Smooth muscle cell of the brain vasculature (primary cell): ENCODE results near the gene NTHL1.
A peak's percentile ranks its signal among the peaks of the same experiment; 100 is the strongest.

Source experiments
- DNase-seq: peaks from one replicate; pipeline ENCODE4 v3.0.0-alpha.2; 2012; ENCODE audit warnings: low read depth, low spot score

The NTHL1 gene

GRCh38 chr16:2047330-2048115 lies at the start of gene NTHL1, which contains the start of gene TSC2:
NTHL1 (minus strand) TSS chr16:2047834; CDS start chr16:2047823, 11 bp downstream.
TSC2 (plus strand) TSS chr16:2047985; CDS start chr16:2048616, 631 bp downstream.
- DNase-seq = peak; percentile 90

GRCh38 chr16:2096853-2097595 lies 49.4 kb upstream of the NTHL1 start:
- DNase-seq = no peak

- no peak for DNase-seq
Measured at GRCh38 chr16:2095918-2096582, 48.4 kb upstream of the NTHL1 start.

GRCh38 chr16:2095315-2095853 lies 47.8 kb upstream of the NTHL1 start:
- DNase-seq = no peak

GRCh38 chr16:2093793-2094192 lies 46.2 kb upstream of the NTHL1 start:
- DNase-seq = no peak

GRCh38 chr16:2092866-2093265 lies 45.2 kb upstream of the NTHL1 start:
- no peak for DNase-seq

- no peak for DNase-seq
Measured at GRCh38 chr16:2092256-2092620, 44.6 kb upstream of the NTHL1 start.

- DNase-seq = no peak
Measured at GRCh38 chr16:2091547-2092255, 44.1 kb upstream of the NTHL1 start.

GRCh38 chr16:2090777-2091546 lies 43.3 kb upstream of the NTHL1 start:
- DNase-seq = no peak

GRCh38 chr16:2090481-2090776 lies 42.8 kb upstream of the NTHL1 start:
- DNase-seq = no peak

- DNase-seq = no peak
Measured at GRCh38 chr16:2089706-2090480, 42.3 kb upstream of the NTHL1 start.

GRCh38 chr16:2088759-2089358 lies 41.2 kb upstream of the NTHL1 start:
- no peak for DNase-seq

GRCh38 chr16:2087748-2088631 lies 40.4 kb upstream of the NTHL1 start:
- no peak for DNase-seq

GRCh38 chr16:2086812-2087747 lies 39.4 kb upstream of the NTHL1 start:
- DNase-seq = no peak

GRCh38 chr16:2086106-2086742 lies 38.6 kb upstream of the NTHL1 start:
- DNase-seq = no peak

GRCh38 chr16:2085669-2086068 lies 38.0 kb upstream of the NTHL1 start:
- DNase-seq = no peak
